K562 (cell line): ENCODE results near the gene PHOX2A. TPM values are rescaled to one million over a fixed set of nuclear protein-coding genes. Genes with fewer than 3 reads are reported as not detected.

Experiments
- ATAC-seq: fragments of 200-7000 bp; cut with Tn5 transposase; 3 replicates; pipeline ENCODE4 v1.9.1; 2020; ENCODE audit warnings: moderate library complexity
- BruUV-seq: library from RNA; stranded (reverse); fragments of 400-500 nt; replicated peaks from 2 replicates; lab custom pipeline; 2021; lab: Mats Ljungman, UMichigan
- CTCF ChIA-PET: fragments of 300-600 bp; formaldehyde crosslinking; extraction: SDS; loops from one replicate; lab custom pipeline; 2021; ENCODE audit warnings: low intra/inter-chr PET ratio; lab: Yijun Ruan, JAX
- POLR2A ChIA-PET: fragments of 300-600, 350-650 bp; sonication (Branson Sonifier 250); formaldehyde crosslinking; extraction: SDS; loops from one replicate; lab custom pipeline; 2021; ENCODE audit warnings: antibody characterized with exemption, inconsistent platforms; lab: Yijun Ruan, JAX
- DNase-seq, 4 experiments: peaks; one replicate each; pipeline versions ENCODE4 v3.0.0 to v3.0.0-alpha.2; 2011 to 2018; ENCODE audit warnings: low spot score in 3 of 4, mixed read lengths in 3 of 4; ENCODE audit errors: extremely low read depth in 1 of 4
- FAIRE-seq: peaks from 2 replicates; lab custom pipeline; 2011; peaks lifted over from hg19 to GRCh38; lab: Jason Lieb, UNC
- H2AFZ ChIP-seq: 2 replicates; pipeline ENCODE4 v1.6.0; 2011; ENCODE audit warnings: low read depth, low read length, control low read depth, inconsistent platforms
- H3K27ac ChIP-seq: fragments of 200-600 bp; 3 replicates; pipeline ENCODE4 v1.8.0; 2011; ENCODE audit warnings: low read depth, mild to moderate bottlenecking, control low read depth, inconsistent platforms, low read length, moderate library complexity, mixed read lengths; ENCODE audit errors: extremely low read depth
- H3K27me3 ChIP-seq, 2 experiments: fragments of 300-600 bp in 1 of 2; 2 replicates in 1 of 2; 3 replicates in 1 of 2; pipeline versions ENCODE4 v1.6.0 to v1.8.0; 2011; ENCODE audit warnings: inconsistent platforms in 2 of 2, low read length in 2 of 2, mild to moderate bottlenecking in 1 of 2, mixed read lengths in 1 of 2, moderate library complexity in 1 of 2; ENCODE audit not compliant: control insufficient read depth in 2 of 2, insufficient read depth in 2 of 2
- H3K36me3 ChIP-seq: fragments of 300-600 bp; 3 replicates; pipeline ENCODE4 v1.8.0; 2011; ENCODE audit warnings: mild to moderate bottlenecking, low read length, inconsistent platforms; ENCODE audit not compliant: control insufficient read depth, insufficient read depth
- H3K4me1 ChIP-seq, 2 experiments: fragments of 200-600 bp in 1 of 2; replicated peaks in 1 of 2; 2 replicates in 1 of 2; 3 replicates in 1 of 2; pipeline versions ENCODE4 v1.5.1 to v1.8.0; 2011; ENCODE audit warnings: inconsistent platforms in 2 of 2, low read length in 2 of 2, mild to moderate bottlenecking in 1 of 2, mixed read lengths in 1 of 2, moderate library complexity in 1 of 2; ENCODE audit not compliant: control insufficient read depth in 2 of 2, insufficient read depth in 2 of 2
- H3K4me2 ChIP-seq: 2 replicates; pipeline ENCODE4 v1.6.1; 2011; ENCODE audit warnings: low read length, control low read depth, inconsistent platforms, mixed read lengths; ENCODE audit not compliant: insufficient read depth
- H3K4me3 ChIP-seq: fragments of 200-600 bp; sonication (generic), shearing (Covaris generic); 2 replicates; pipeline ENCODE4 v1.5.1; 2016; ENCODE audit warnings: control low read depth, inconsistent platforms
- H3K79me2 ChIP-seq: fragments of 200-600 bp; 3 replicates; pipeline ENCODE4 v1.8.0; 2011; ENCODE audit warnings: low read length, inconsistent platforms; ENCODE audit not compliant: control insufficient read depth, insufficient read depth
- H3K9ac ChIP-seq, 2 experiments: 2 replicates each; pipeline versions ENCODE4 v1.6.0 to v1.6.1; 2011; ENCODE audit warnings: low read depth in 2 of 2, low read length in 2 of 2, control low read depth in 1 of 2, inconsistent platforms in 1 of 2, mild to moderate bottlenecking in 1 of 2, mixed read lengths in 1 of 2; ENCODE audit not compliant: insufficient read depth in 1 of 2
- H3K9me1 ChIP-seq: one replicate; pipeline ENCODE4 v1.6.0; 2011; ENCODE audit warnings: inconsistent platforms, mild to moderate bottlenecking, low read length, moderate library complexity; ENCODE audit not compliant: control insufficient read depth, insufficient read depth
- H3K9me3 ChIP-seq: replicated peaks from 2 replicates; pipeline ENCODE4 v1.5.1; 2011; ENCODE audit warnings: low read depth, low read length, inconsistent platforms; ENCODE audit not compliant: control insufficient read depth, insufficient read depth
- H4K20me1 ChIP-seq: replicated peaks from 2 replicates; pipeline ENCODE4 v1.6.1; 2011; ENCODE audit warnings: low read length, inconsistent platforms, mixed read lengths; ENCODE audit not compliant: control insufficient read depth, insufficient read depth
- CHD2 ChIP-seq: IDR thresholded peaks from 2 replicates; pipeline ENCODE4 v1.6.1; 2011; ENCODE audit warnings: low read depth, low read length
- ELK3 ChIP-seq: fragments of 450-650 bp; formaldehyde crosslinking; IDR thresholded peaks from 2 replicates; pipeline ENCODE4 v1.4.0; 2020; ENCODE audit warnings: mild to moderate bottlenecking
- IRF2 ChIP-seq: sonication (generic); formaldehyde crosslinking; IDR thresholded peaks from 2 replicates; pipeline ENCODE4 v1.8.1; 2022; ENCODE audit warnings: mild to moderate bottlenecking, missing genetic modification reagents
- PHB2 ChIP-seq: fragments of 450-650 bp; IDR thresholded peaks from 2 replicates; pipeline ENCODE4 v1.6.1; 2017; ENCODE audit warnings: low read depth
- RERE ChIP-seq: sonication (generic); formaldehyde crosslinking; IDR thresholded peaks from 2 replicates; pipeline ENCODE4 v1.8.0; 2023; ENCODE audit warnings: missing genetic modification reagents, mild to moderate bottlenecking, borderline replicate concordance
- SP2 ChIP-seq: IDR thresholded peaks from 2 replicates; pipeline ENCODE4 v1.6.1; 2011; ENCODE audit warnings: mild to moderate bottlenecking, low read depth, low read length, moderate library complexity; ENCODE audit not compliant: poor library complexity, severe bottlenecking; ENCODE audit errors: extremely low read depth
- ZKSCAN3 ChIP-seq: fragments of 250-450 bp; sonication (Bioruptor Pico); IDR thresholded peaks from 2 replicates; pipeline ENCODE4 v1.4.0; 2020
- ZNF23 ChIP-seq: fragments of 250-450 bp; sonication (Bioruptor Pico); IDR thresholded peaks from 2 replicates; pipeline ENCODE4 v1.4.0; 2020; ENCODE audit warnings: mild to moderate bottlenecking
- WGBS: fragments of 100-300 bp; shearing (Covaris generic); methylation state at CpG from one replicate; pipeline ENCODE4 v1.1.6; 2016; ENCODE audit warnings: low coverage, mixed read lengths; ENCODE audit not compliant: insufficient coverage; ENCODE audit errors: missing lambda C conversion rate; 5-methylcytosine and 5-hydroxymethylcytosine counted together
- in situ Hi-C: fragments of 300-500 bp; cut with MboI; formaldehyde crosslinking; loops from 4 replicates; pipeline ENCODE4 v1.15.0; 2018; ENCODE audit warnings: inconsistent platforms, mixed read lengths
- intact Hi-C: fragments of 100-400 bp; cut with micrococcal nuclease; formaldehyde crosslinking; loops from 2 replicates; pipeline ENCODE4 v1.14.2; 2022
- polyA plus RNA-seq, 8 experiments: library from polyadenylated mRNA; depleted of rRNA in 4 of 8; stranded (reverse) in 5 of 8; unstranded in 3 of 8; fragments of >200 nt; fragmentation: Nextera tagmentation in 2 of 8; fragmentation: Illumina TruSeq in 1 of 8; extraction: Ambion mirVana in 2 of 8; extraction: Trizol in 1 of 8; gene quantifications; 2 replicates each; pipeline versions ENCODE4 v1.2.1 to v1.2.3, GENCODE V29; 2011 to 2014; ENCODE audit warnings: inconsistent platforms in 1 of 8, missing spikeins in 1 of 8
- total RNA-seq, 7 experiments: library from RNA; depleted of rRNA in 6 of 7; stranded (reverse); fragments of >200 nt in 6 of 7; fragmentation: Illumina TruSeq in 2 of 7; extraction: Trizol in 2 of 7; gene quantifications; 2 replicates each; pipeline versions ENCODE4 v1.2.1 to v1.2.3, GENCODE V29; 2011 to 2021; ENCODE audit warnings: low replicate concordance in 1 of 7

The PHOX2A gene
- total and polyA plus RNA-seq, 9 of the 15 experiments (the other 6 are each of a cell fraction or from before 2014, with no cell fraction given), result not detected

- no peak for TF ChIP-seq RERE
- TF ChIP-seq IRF2 (CRISPR knock-in tag), result no peak
- TF ChIP-seq PHB2, result no peak
- no peak for TF ChIP-seq CHD2
These were observed 6.0 kb upstream of the PHOX2A start (continued) for GRCh38 chr11:72249961-72250360.

GRCh38 chr11:72247584-72247983, 3.6 kb upstream of the PHOX2A start:
- no peaks in the 10 kb centered on the region for H3K9me3 ChIP-seq
- H3K9me1 ChIP-seq, result no peaks in the 10 kb centered on the region
- no peak for ATAC-seq
- H4K20me1 ChIP-seq, result no peaks in the 10 kb centered on the region; the same call in 1 of the 2 replicates
- no peak overlapping the region for H3K4me3 ChIP-seq
- CTCF ChIA-PET, result no interaction called here
- in situ Hi-C loops, result no loop called here
- H3K9ac ChIP-seq, result no peak overlapping the region
- H3K27ac ChIP-seq, result no peak overlapping the region
- peaks cover 0 to 13% of the 10 kb centered on the region in 2 experiments; a peak in 2 of 5 replicates for H3K4me1 ChIP-seq
- TF ChIP-seq ZKSCAN3 (CRISPR knock-in tag) (no peak), ELK3 (CRISPR knock-in tag) (no peak), SP2 (no peak), ZNF23 (CRISPR knock-in tag) (no peak)
- DNase-seq, result no peak
- no peak overlapping the region for H3K4me2 ChIP-seq
- no peaks in the 10 kb centered on the region for H3K36me3 ChIP-seq
- FAIRE-seq, result no peak
- H2AFZ ChIP-seq, result no peak overlapping the region
- no TSS peak for BruUV-seq
- no peaks in the 10 kb centered on the region for H3K79me2 ChIP-seq
- H3K27me3 ChIP-seq, result peaks cover 35 to 65% of the 10 kb centered on the region in 2 experiments
- intact Hi-C loops, result no loop called here
- whole genome bisulfite sequencing, result 0% methylated on average over 2 of the region's 2 CpGs
- POLR2A ChIA-PET, result interaction anchor here (1.1 kb wide), 1 partner anchor 9 kb away, joined by 3 read pairs; no protein-coding TSS in a partner anchor
